Heart left ventricle (tissue), 13 donors: ENCODE data around the gene SUSD5.

ENCODE experiments used
- CTCF ChIP-seq, 12 donors: fragments of 200-600 bp; sonication (generic) in 4 of 12; IDR thresholded peaks; one replicate each; pipeline versions ENCODE4 v1.5.0 to v1.8.0; 2018 to 2022; ENCODE audit warnings: antibody characterized with exemption in 12 of 12, mild to moderate bottlenecking in 5 of 12
- POLR2A ChIP-seq, 2 donors: fragments of 450-650 bp; IDR thresholded peaks; one replicate each; pipeline ENCODE4 v1.6.1; 2017; ENCODE audit warnings: antibody characterized with exemption in 2 of 2, mild to moderate bottlenecking in 2 of 2, moderate library complexity in 2 of 2
- donor health status: ischemic (EF 13 %, LVEDD 7.1; RV severe dilation, severe dysfunction).
- donor health status: DM: no; HTN: yes; CAD: no.
- donor health status: DM: no; HTN: no; CAD: no.
- donor health status: ischemic (EF 25% LVEDD 6.9; RV normal size, moderate dysfunction).
- donor health status: ischemic (EF 25% LVEDD 5.7; RV mildly dilated, moderate dysfunction).
- donor health status: ischemic (EF 35%, LVEDD 5.7; RV mildly dilated, moderate dysfunction).
- donor health status: nonischemic (EF 11% LVEDD 7.7; RV severe dilation, severe dysfunction).
- donor health status: DM: yes; HTN: yes; CAD: no.
- donor health status: PGD.
- donor health status: ischemic (EF 29% LVEDD 5.4; RV normal size, mild dysfunction).
- donor health status: nonischemic (EF 23%, LVEDD 6.1; RV moderate dilation, normal function).

- TF ChIP-seq CTCF (IDR thresholded peaks at IDR 0.05) (no peak), POLR2A (IDR thresholded peaks at IDR 0.05) (no peak)
Measured at GRCh38 chr3:33209357-33209756, 9.3 kb downstream of the SUSD5 start.
